OCI-LY7 (cell line): ENCODE data around the gene ZNF655. TPM values are rescaled to one million over a fixed set of nuclear protein-coding genes. Genes with fewer than 3 reads are reported as not detected.

Experiments
- BruUV-seq: library from RNA; stranded (reverse); fragments of 400-500 nt; replicated peaks from 2 replicates; lab custom pipeline; 2021; lab: Mats Ljungman, UMichigan
- CTCF ChIA-PET: fragments of 300-600 bp; sonication (Branson Sonifier 250); formaldehyde crosslinking; loops from one replicate; lab custom pipeline; 2022; ENCODE audit warnings: antibody characterized with exemption; ENCODE audit not compliant: unreplicated experiment; lab: Charles Lee
- POLR2A ChIA-PET: fragments of 300-600 bp; sonication (Branson Sonifier 250); formaldehyde crosslinking; loops from one replicate; lab custom pipeline; 2022; ENCODE audit warnings: antibody characterized with exemption; lab: Charles Lee
- DNase-seq: peaks from one replicate; pipeline ENCODE4 v3.0.0-alpha.2; 2015; ENCODE audit warnings: low spot score
- H2AFZ ChIP-seq: fragments of 200-600 bp; sonication (generic), shearing (Covaris generic); 2 replicates; pipeline ENCODE4 v1.6.1; 2014; ENCODE audit warnings: mild to moderate bottlenecking, antibody characterized with exemption, low read length, moderate library complexity
- H3K27ac ChIP-seq: fragments of 200-600 bp; sonication (generic); 2 replicates; pipeline ENCODE4 v1.5.1; 2014; ENCODE audit warnings: mixed run types, low read depth, mild to moderate bottlenecking, moderate library complexity, low read length, inconsistent platforms; ENCODE audit not compliant: poor library complexity, severe bottlenecking
- H3K36me3 ChIP-seq: fragments of 200-600 bp; sonication (generic); 2 replicates; pipeline ENCODE4 v1.6.1; 2014; ENCODE audit warnings: mild to moderate bottlenecking, antibody characterized with exemption, low read length, moderate library complexity, mixed read lengths; ENCODE audit not compliant: insufficient read depth
- H3K4me1 ChIP-seq: fragments of 200-600 bp; sonication (generic); 2 replicates; pipeline ENCODE4 v1.5.1; 2014; ENCODE audit warnings: mild to moderate bottlenecking, low read length; ENCODE audit not compliant: insufficient read depth, poor library complexity, severe bottlenecking
- H3K4me2 ChIP-seq: fragments of 200-600 bp; sonication (generic); 2 replicates; pipeline ENCODE4 v1.6.1; 2014; ENCODE audit warnings: mild to moderate bottlenecking, low read length
- H3K4me3 ChIP-seq: fragments of 200-600 bp; sonication (generic); 2 replicates; pipeline ENCODE4 v1.5.1; 2014; ENCODE audit warnings: mild to moderate bottlenecking, low read depth, low read length; ENCODE audit not compliant: poor library complexity, severe bottlenecking
- H3K79me2 ChIP-seq: fragments of 200-600 bp; sonication (generic); 2 replicates; pipeline ENCODE4 v1.6.1; 2016; ENCODE audit warnings: low read depth, mild to moderate bottlenecking, low read length, moderate library complexity, mixed read lengths; ENCODE audit not compliant: insufficient read depth
- H3K9me2 ChIP-seq: fragments of 200-600 bp; sonication (generic); 2 replicates; pipeline ENCODE4 v1.6.1; 2016; ENCODE audit warnings: mild to moderate bottlenecking, low read length, mixed read lengths; ENCODE audit not compliant: insufficient read depth
- H3K9me3 ChIP-seq: fragments of 200-600 bp; sonication (generic); 2 replicates; pipeline ENCODE4 v1.6.1; 2014; ENCODE audit warnings: mild to moderate bottlenecking, mixed run types, low read length, mixed read lengths
- H4K20me1 ChIP-seq: fragments of 200-600 bp; sonication (generic); 2 replicates; pipeline ENCODE4 v1.6.1; 2014; ENCODE audit warnings: mild to moderate bottlenecking, antibody characterized with exemption, low read length, moderate library complexity, mixed read lengths; ENCODE audit not compliant: insufficient read depth
- CTCF ChIP-seq: fragments of 200-600 bp; sonication (generic); conservative IDR thresholded peaks from 2 replicates; pipeline ENCODE4 v1.5.1; 2014; ENCODE audit warnings: mild to moderate bottlenecking, antibody characterized with exemption, low read length, moderate library complexity, mixed read lengths
- EZH2phosphoT487 ChIP-seq: fragments of 200-600 bp; sonication (generic); IDR thresholded peaks from 2 replicates; pipeline ENCODE4 v1.6.1; 2018; ENCODE audit warnings: low read depth, borderline replicate concordance, mild to moderate bottlenecking, mixed run types, antibody characterized with exemption, low read length, moderate library complexity, mixed read lengths
- intact Hi-C: fragments of 100-400 bp; cut with micrococcal nuclease; formaldehyde crosslinking; loops from one replicate; pipeline ENCODE4 v1.10.0; 2022; ENCODE audit not compliant: unreplicated experiment
- total RNA-seq, 2 experiments: library from RNA; depleted of rRNA in 1 of 2; stranded (reverse); fragments of >200 nt in 1 of 2; shearing (Covaris generic) in 1 of 2; gene quantifications; 2 replicates each; pipeline ENCODE4 v1.2.3, GENCODE V29; 2014 to 2022

ZNF655 gene
- total RNA-seq, 2 experiments from 2014 or later, result 64.1 to 79.7 TPM

GRCh38 chr7:99618726-99619125 lies 60.3 kb downstream of the ZNF655 start:
- Histone ChIP-seq H3K4me3 (no peak overlapping the region), H3K36me3 (peaks cover 52% of the 10 kb centered on the region), H3K9me2 (no peaks in the 10 kb centered on the region), H2AFZ (no peak overlapping the region), H3K4me1 (peaks cover 11% of the 10 kb centered on the region), H3K27ac (no peak overlapping the region), H3K79me2 (peaks cover 10% of the 10 kb centered on the region; the same call in 1 of the 2 replicates), H3K9me3 (no peaks in the 10 kb centered on the region), H3K4me2 (no peak overlapping the region), H4K20me1 (no peaks in the 10 kb centered on the region)
- POLR2A ChIA-PET, result no interaction called here
- CTCF ChIA-PET, result no interaction called here
- no TSS peak for BruUV-seq
- TF ChIP-seq EZH2phosphoT487 (no peak), CTCF (no peak)
- no peak for DNase-seq
- intact Hi-C loops, result no loop called here

- no peak overlapping the region for H3K4me3 ChIP-seq
- TF ChIP-seq EZH2phosphoT487 (no peak), CTCF (no peak)
- intact Hi-C loops, result no loop called here
- peaks cover 61% of the 10 kb centered on the region for H3K36me3 ChIP-seq
- no TSS peak for BruUV-seq
- H4K20me1 ChIP-seq, result no peaks in the 10 kb centered on the region
- POLR2A ChIA-PET, result no interaction called here
- peaks cover 11% of the 10 kb centered on the region for H3K4me1 ChIP-seq
- H3K9me2 ChIP-seq, result no peaks in the 10 kb centered on the region
- DNase-seq, result no peak
- H3K9me3 ChIP-seq, result no peaks in the 10 kb centered on the region
- CTCF ChIA-PET, result no interaction called here
- H3K4me2 ChIP-seq, result no peak overlapping the region
- peaks cover 10% of the 10 kb centered on the region; the same call in 1 of the 2 replicates for H3K79me2 ChIP-seq
- no peak overlapping the region for H2AFZ ChIP-seq
- H3K27ac ChIP-seq, result no peak overlapping the region
Measured at GRCh38 chr7:99619571-99620130, 61.2 kb downstream of the ZNF655 start.

- no peak overlapping the region for H3K4me3 ChIP-seq
- no peak overlapping the region for H3K27ac ChIP-seq
- ChIA-PET CTCF (no interaction called here), POLR2A (no interaction called here)
- H3K9me3 ChIP-seq, result no peaks in the 10 kb centered on the region
- H2AFZ ChIP-seq, result no peak overlapping the region
- H3K36me3 ChIP-seq, result peaks cover 77% of the 10 kb centered on the region
- no peak overlapping the region for H3K4me2 ChIP-seq
- DNase-seq, result no peak
- no peak for TF ChIP-seq EZH2phosphoT487
- no peak for TF ChIP-seq CTCF
- BruUV-seq, result no TSS peak
- intact Hi-C loops, result no loop called here
- H3K4me1 ChIP-seq, result peaks cover 11% of the 10 kb centered on the region
- no peaks in the 10 kb centered on the region for H4K20me1 ChIP-seq
- H3K79me2 ChIP-seq, result peaks cover 10% of the 10 kb centered on the region; the same call in 1 of the 2 replicates
- no peaks in the 10 kb centered on the region for H3K9me2 ChIP-seq
Measured at GRCh38 chr7:99621271-99621670, 62.8 kb downstream of the ZNF655 start.
